Measurements from ENCODE around the gene HLCS. TPM values are rescaled to one million over a fixed set of nuclear protein-coding genes. Genes with fewer than 3 reads are reported as not detected.

The HLCS gene
- total and polyA plus RNA-seq, 10 of the 15 experiments (the other 5 are each of a cell fraction or from before 2014, with no cell fraction given): 1.5 to 12.7 (median 9.6) TPM

DNA sequence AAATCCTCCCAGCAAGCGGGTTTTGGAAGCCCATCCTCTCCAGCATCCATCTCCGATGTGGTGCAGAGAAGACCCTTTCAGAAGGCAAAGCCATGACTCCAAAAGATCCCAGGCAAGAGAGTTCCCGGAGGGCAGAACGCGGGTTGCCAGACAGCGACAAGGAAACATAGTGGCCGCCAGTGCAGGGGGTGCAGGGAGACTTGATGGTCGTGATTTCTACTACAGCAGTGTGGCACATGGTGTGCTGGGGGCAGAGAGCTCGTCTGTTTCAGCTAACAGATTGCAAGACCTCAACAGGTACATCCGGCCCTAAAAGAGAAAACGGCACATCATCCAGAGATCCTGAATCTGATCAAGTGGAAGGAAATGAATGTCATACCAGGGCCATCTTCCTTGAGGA is 74.3 kb downstream of the HLCS start:
- Histone ChIP-seq H2AFZ (ENCODE audit: control insufficient read depth, low read depth, low read length) (no peak overlapping the region), H4K20me1 (ENCODE audit: control insufficient read depth, insufficient read depth) (no peaks in the 10 kb centered on the region), H3K27me3 (replicated peaks in 1 of 2; ENCODE audit: control insufficient read depth in 2 of 2, insufficient read depth in 2 of 2, low read length in 1 of 2) (no peaks in the 10 kb centered on the region), H3K79me2 (ENCODE audit: control insufficient read depth, insufficient read depth, low read length) (no peaks in the 10 kb centered on the region), H3K9me3 (replicated peaks; ENCODE audit: control insufficient read depth, insufficient read depth, low read length) (no peaks in the 10 kb centered on the region), H3K9ac (ENCODE audit: control insufficient read depth, insufficient read depth, low read length) (no peak overlapping the region), H3K27ac (ENCODE audit: control insufficient read depth, insufficient read depth) (no peak overlapping the region), H3K4me1 (ENCODE audit: control insufficient read depth, insufficient read depth, low read length) (no peaks in the 10 kb centered on the region), H3K4me3 (no peak overlapping the region), H3K4me2 (ENCODE audit: control insufficient read depth, insufficient read depth) (no peak overlapping the region), H3K36me3 (ENCODE audit: control insufficient read depth in 2 of 2, insufficient read depth in 2 of 2, low read length in 1 of 2) (no peaks in the 10 kb centered on the region)
- BruUV-seq (replicated peaks): no TSS peak
- FAIRE-seq: no peak
- no peak for ATAC-seq
- ChIA-PET POLR2A (no interaction called here), SMC1A (ENCODE audit: uncharacterized antibody, unreplicated experiment) (no interaction called here), RAD21 (ENCODE audit: unreplicated experiment) (no interaction called here), CTCF (interaction anchor here (0.5 kb wide), 1 partner anchor 836 kb away, joined by 3 read pairs; no protein-coding TSS in a partner anchor)
- TF ChIP-seq HDAC6 (IDR thresholded peaks at IDR 0.05; ENCODE audit: unreplicated experiment): no peak
- TF ChIP-seq SRF (IDR thresholded peaks at IDR 0.05; ENCODE audit: low read depth in 2 of 2, low read length in 2 of 2): no peak
- intact Hi-C loops (cut with micrococcal nuclease; ENCODE audit: unreplicated experiment): no loop called here
- DNase-seq (ENCODE audit: low read depth, low spot score): no peak
- in situ Hi-C loops (cut with MboI): no loop called here
- WGBS (ENCODE audit: insufficient coverage, insufficient replicate concordance, low lambda C conversion rate, missing lambda C conversion rate): 77% methylated on average over 11 of the region's 11 CpGs

- H2AFZ ChIP-seq (ENCODE audit: control insufficient read depth, low read depth, low read length): no peak overlapping the region
- WGBS (ENCODE audit: insufficient coverage, insufficient replicate concordance, low lambda C conversion rate, missing lambda C conversion rate): 87% methylated on average over 2 of the region's 2 CpGs
- no peak overlapping the region for H3K9ac ChIP-seq (ENCODE audit: control insufficient read depth, insufficient read depth, low read length)
- ChIA-PET RAD21 (ENCODE audit: unreplicated experiment) (no interaction called here), SMC1A (ENCODE audit: uncharacterized antibody, unreplicated experiment) (no interaction called here), CTCF (no interaction called here), POLR2A (no interaction called here)
- no peak overlapping the region for H3K27ac ChIP-seq (ENCODE audit: control insufficient read depth, insufficient read depth)
- H3K36me3 ChIP-seq (ENCODE audit: control insufficient read depth in 2 of 2, insufficient read depth in 2 of 2, low read length in 1 of 2): no peaks in the 10 kb centered on the region
- TF ChIP-seq ATF7 (IDR thresholded peaks at IDR 0.05; ENCODE audit: low read depth) (no peak), GATAD2B (conservative IDR thresholded peaks at IDR 0.05; ENCODE audit: low read depth) (no peak), ZNF24 (IDR thresholded peaks at IDR 0.05) (no peak), BACH1 (IDR thresholded peaks at IDR 0.05; ENCODE audit: borderline replicate concordance) (no peak), SIN3A (IDR thresholded peaks at IDR 0.05; ENCODE audit: low read depth, low read length) (no peak), CBX3 (IDR thresholded peaks at IDR 0.05; ENCODE audit: borderline replicate concordance, low read depth) (no peak), HDAC2 (IDR thresholded peaks at IDR 0.05) (no peak), NFIC (IDR thresholded peaks at IDR 0.05; ENCODE audit: low read depth, low read length) (no peak), POLR2AphosphoS2 (IDR thresholded peaks at IDR 0.05; ENCODE audit: low read depth, low read length) (no peak), SPI1 (IDR thresholded peaks at IDR 0.05; ENCODE audit: borderline replicate concordance, insufficient read depth, low read depth, low read length) (no peak), NBN (IDR thresholded peaks at IDR 0.05) (no peak), NRF1 (conservative IDR thresholded peaks at IDR 0.05; ENCODE audit: low read depth, low read length) (no peak), FOXM1 (IDR thresholded peaks at IDR 0.05; ENCODE audit: low read depth, low read length) (no peak), CBFB (IDR thresholded peaks at IDR 0.05; ENCODE audit: low read depth) (no peak), PAX5 (IDR thresholded peaks at IDR 0.05; ENCODE audit: borderline replicate concordance, low read depth, low read length) (no peak), ZNF274 (IDR thresholded peaks at IDR 0.05; ENCODE audit: insufficient read depth, insufficient read length) (no peak), ETV6 (conservative IDR thresholded peaks at IDR 0.05 in 1 of 2, IDR thresholded peaks at IDR 0.05 in 1 of 2; ENCODE audit: borderline replicate concordance in 1 of 2, low read depth in 1 of 2) (no peak), E2F4 (IDR thresholded peaks at IDR 0.05; ENCODE audit: low read depth, low read length) (no peak), HDAC6 (IDR thresholded peaks at IDR 0.05; ENCODE audit: unreplicated experiment) (no peak), NR2C1 (IDR thresholded peaks at IDR 0.05) (no peak)
- intact Hi-C loops (cut with micrococcal nuclease; ENCODE audit: unreplicated experiment): no loop called here
- H3K4me1 ChIP-seq (ENCODE audit: control insufficient read depth, insufficient read depth, low read length): no peaks in the 10 kb centered on the region
- H3K9me3 ChIP-seq (replicated peaks; ENCODE audit: control insufficient read depth, insufficient read depth, low read length): no peaks in the 10 kb centered on the region
- no peaks in the 10 kb centered on the region for H3K27me3 ChIP-seq (replicated peaks in 1 of 2; ENCODE audit: control insufficient read depth in 2 of 2, insufficient read depth in 2 of 2, low read length in 1 of 2)
- DNase-seq (ENCODE audit: low read depth, low spot score) (no peak), FAIRE-seq (no peak), ATAC-seq (no peak)
- H3K79me2 ChIP-seq (ENCODE audit: control insufficient read depth, insufficient read depth, low read length): no peaks in the 10 kb centered on the region
- no peak overlapping the region for H3K4me3 ChIP-seq
- H4K20me1 ChIP-seq (ENCODE audit: control insufficient read depth, insufficient read depth): no peaks in the 10 kb centered on the region
- in situ Hi-C loops (cut with MboI): no loop called here
- no TSS peak for BruUV-seq (replicated peaks)
- no peak overlapping the region for H3K4me2 ChIP-seq (ENCODE audit: control insufficient read depth, insufficient read depth)
Measured at GRCh38 chr21:36891692-36892091, 74.8 kb downstream of the HLCS start.

All from GM12878 (cell line).